ENCODE measurements around the gene WDR4. TPM values are rescaled to one million over a fixed set of nuclear protein-coding genes. Genes with fewer than 3 reads are reported as not detected.
A peak's percentile ranks its signal among the peaks of the same experiment; 100 is the strongest.

The WDR4 gene
- total RNA-seq, 1 experiment from 2014 or later, result 55.3 TPM

- Histone ChIP-seq H3K27me3 (replicated peaks; ENCODE audit: insufficient read depth, low read depth, low read length, poor library complexity) (no peaks in the 10 kb centered on the region), H3K4me3 (ENCODE audit: low read depth, low read length, poor library complexity, severe bottlenecking) (no peak overlapping the region), H3K36me3 (ENCODE audit: insufficient read depth, low read length, poor library complexity, severe bottlenecking) (peaks cover 71% of the 10 kb centered on the region), H3K27ac (ENCODE audit: low read depth, low read length, poor library complexity, severe bottlenecking) (no peak overlapping the region), H3K9me3 (ENCODE audit: low read depth, low read length, poor library complexity, severe bottlenecking) (no peaks in the 10 kb centered on the region), H3K4me1 (ENCODE audit: insufficient read depth, low read length, poor library complexity, severe bottlenecking) (no peaks in the 10 kb centered on the region)
- BruUV-seq (replicated peaks), result no TSS peak
- POLR2A ChIA-PET (ENCODE audit: low non-redundant PET), result no interaction called here
- TF ChIP-seq EZH2 (IDR thresholded peaks at IDR 0.05; ENCODE audit: borderline replicate concordance, low read depth, low read length, poor library complexity, severe bottlenecking) (no peak), CTCF (conservative IDR thresholded peaks at IDR 0.05; ENCODE audit: low read depth, low read length) (peak; percentile 62)
- CTCF ChIA-PET, result no interaction called here
- intact Hi-C loops (cut with micrococcal nuclease; ENCODE audit: unreplicated experiment), result no loop called here
- peak; percentile 41 for DNase-seq (ENCODE audit: low spot score)
Observed at GRCh38 chr21:42850866-42851391, 28.4 kb downstream of the WDR4 start.

GRCh38 chr21:42850463-42850862 is 28.9 kb downstream of the WDR4 start:
- peaks cover 66% of the 10 kb centered on the region for H3K36me3 ChIP-seq (ENCODE audit: insufficient read depth, low read length, poor library complexity, severe bottlenecking)
- intact Hi-C loops (cut with micrococcal nuclease; ENCODE audit: unreplicated experiment), result no loop called here
- CTCF ChIA-PET, result interaction anchor here (0.7 kb wide), 1 partner anchor 256 kb away, joined by 3 read pairs; no protein-coding TSS in a partner anchor
- no peak for DNase-seq (ENCODE audit: low spot score)
- no peaks in the 10 kb centered on the region for H3K9me3 ChIP-seq (ENCODE audit: low read depth, low read length, poor library complexity, severe bottlenecking)
- no peak overlapping the region for H3K4me3 ChIP-seq (ENCODE audit: low read depth, low read length, poor library complexity, severe bottlenecking)
- POLR2A ChIA-PET (ENCODE audit: low non-redundant PET), result no interaction called here
- no peak for TF ChIP-seq CTCF (conservative IDR thresholded peaks at IDR 0.05; ENCODE audit: low read depth, low read length)
- TF ChIP-seq EZH2 (IDR thresholded peaks at IDR 0.05; ENCODE audit: borderline replicate concordance, low read depth, low read length, poor library complexity, severe bottlenecking), result no peak
- H3K4me1 ChIP-seq (ENCODE audit: insufficient read depth, low read length, poor library complexity, severe bottlenecking), result no peaks in the 10 kb centered on the region
- H3K27me3 ChIP-seq (replicated peaks; ENCODE audit: insufficient read depth, low read depth, low read length, poor library complexity), result no peaks in the 10 kb centered on the region
- H3K27ac ChIP-seq (ENCODE audit: low read depth, low read length, poor library complexity, severe bottlenecking), result no peak overlapping the region
- no TSS peak for BruUV-seq (replicated peaks)

DNA sequence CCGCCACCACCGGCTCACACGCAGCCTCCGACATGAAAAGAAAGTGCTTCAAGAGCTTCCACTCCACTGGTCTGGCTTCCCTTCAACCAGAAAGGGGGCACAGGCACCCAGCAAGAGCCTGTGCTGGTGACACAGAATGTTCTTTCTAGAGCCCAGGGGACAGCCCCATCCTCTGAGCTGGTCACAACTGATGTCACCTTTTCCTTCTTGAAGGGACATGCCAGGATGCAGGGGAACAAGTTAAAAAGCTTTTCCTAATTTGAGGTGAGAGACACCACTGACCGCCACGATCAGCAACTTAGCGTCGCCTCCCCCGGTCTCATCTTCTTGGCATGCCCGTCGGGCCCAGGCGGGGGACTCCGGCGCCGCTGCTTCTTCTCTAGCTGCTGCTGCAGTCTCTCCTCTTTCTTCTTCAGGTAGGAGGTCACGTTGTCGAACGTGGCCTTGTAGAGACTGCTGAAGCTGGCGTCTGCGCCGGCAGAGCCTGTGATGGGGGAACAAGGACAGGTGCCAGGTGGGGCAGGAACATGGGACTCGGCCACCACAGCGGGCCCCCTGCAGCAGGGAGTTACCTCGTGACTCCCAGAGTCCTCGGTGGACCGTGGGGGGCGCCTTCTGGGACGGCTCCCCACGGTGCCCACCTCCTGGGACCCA is 29.5 kb downstream of the WDR4 start:
- intact Hi-C loops (cut with micrococcal nuclease; ENCODE audit: unreplicated experiment), result no loop called here
- POLR2A ChIA-PET (ENCODE audit: low non-redundant PET), result no interaction called here
- TF ChIP-seq EZH2 (IDR thresholded peaks at IDR 0.05; ENCODE audit: borderline replicate concordance, low read depth, low read length, poor library complexity, severe bottlenecking) (no peak), CTCF (conservative IDR thresholded peaks at IDR 0.05; ENCODE audit: low read depth, low read length) (no peak)
- no TSS peak for BruUV-seq (replicated peaks)
- no peaks in the 10 kb centered on the region for H3K27me3 ChIP-seq (replicated peaks; ENCODE audit: insufficient read depth, low read depth, low read length, poor library complexity)
- no peaks in the 10 kb centered on the region for H3K4me1 ChIP-seq (ENCODE audit: insufficient read depth, low read length, poor library complexity, severe bottlenecking)
- no peak overlapping the region for H3K27ac ChIP-seq (ENCODE audit: low read depth, low read length, poor library complexity, severe bottlenecking)
- no peak overlapping the region for H3K4me3 ChIP-seq (ENCODE audit: low read depth, low read length, poor library complexity, severe bottlenecking)
- H3K36me3 ChIP-seq (ENCODE audit: insufficient read depth, low read length, poor library complexity, severe bottlenecking), result peaks cover 64% of the 10 kb centered on the region
- H3K9me3 ChIP-seq (ENCODE audit: low read depth, low read length, poor library complexity, severe bottlenecking), result no peaks in the 10 kb centered on the region
- no peak for DNase-seq (ENCODE audit: low spot score)
- CTCF ChIA-PET, result interaction anchor here (0.6 to 0.7 kb wide), 2 partner anchors 57 to 255 kb away, joined by 3 to 4 read pairs; no protein-coding TSS in a partner anchor
